OCI-LY1 (cell line): ENCODE results near the gene MYO5C.
"Not testable (repeated sequence)": the region's sequence is repeated elsewhere in the genome, so short reads cannot be mapped to it uniquely, and the experiment has no call there.

Source experiments
- H2AFZ ChIP-seq: fragments of 200-600 bp; sonication (generic), shearing (Covaris generic); 2 replicates; pipeline ENCODE4 v1.6.0; 2014; ENCODE audit warnings: antibody characterized with exemption, mild to moderate bottlenecking, low read length
- H3F3A ChIP-seq: fragments of 200-600 bp; sonication (generic), shearing (Covaris generic); 2 replicates; pipeline ENCODE4 v1.6.0; 2014; ENCODE audit warnings: mild to moderate bottlenecking, antibody characterized with exemption, low read length, moderate library complexity; ENCODE audit not compliant: insufficient read depth
- H3K27ac ChIP-seq: fragments of 200-600 bp; sonication (generic); 2 replicates; pipeline ENCODE4 v1.5.1; 2014; ENCODE audit warnings: low read length, mixed run types, mild to moderate bottlenecking, low read depth; ENCODE audit not compliant: poor library complexity, severe bottlenecking
- H3K27me3 ChIP-seq: fragments of 200-600 bp; sonication (generic); 2 replicates; pipeline ENCODE4 v1.6.0; 2014; ENCODE audit warnings: antibody characterized with exemption, mild to moderate bottlenecking, low read length, moderate library complexity; ENCODE audit not compliant: insufficient read depth
- H3K36me3 ChIP-seq: fragments of 200-600 bp; sonication (generic); 2 replicates; pipeline ENCODE4 v1.6.1; 2014; ENCODE audit warnings: mild to moderate bottlenecking, antibody characterized with exemption, low read length, moderate library complexity, mixed read lengths; ENCODE audit not compliant: insufficient read depth
- H3K4me1 ChIP-seq: fragments of 200-600 bp; sonication (generic); 2 replicates; pipeline ENCODE4 v1.5.1; 2014; ENCODE audit warnings: mild to moderate bottlenecking, low read length, moderate library complexity; ENCODE audit not compliant: insufficient read depth, severe bottlenecking
- H3K4me2 ChIP-seq: fragments of 200-600 bp; sonication (generic), shearing (Covaris generic); 2 replicates; pipeline ENCODE4 v1.6.1; 2014; ENCODE audit warnings: low read length
- H3K4me3 ChIP-seq: fragments of 200-600 bp; sonication (generic); 2 replicates; pipeline ENCODE4 v1.5.1; 2014; ENCODE audit warnings: low read length, low read depth, mild to moderate bottlenecking, mixed read lengths; ENCODE audit not compliant: poor library complexity, severe bottlenecking
- H3K79me2 ChIP-seq: fragments of 200-600 bp; shearing (Covaris generic); 2 replicates; pipeline ENCODE4 v1.6.1; 2016; ENCODE audit warnings: mixed run types, low read length, mixed read lengths; ENCODE audit not compliant: insufficient read depth
- H3K9ac ChIP-seq: fragments of 200-600 bp; sonication (generic), shearing (Covaris generic); 2 replicates; pipeline ENCODE4 v1.6.1; 2014; ENCODE audit warnings: mild to moderate bottlenecking, low read length, mixed read lengths
- H3K9me2 ChIP-seq: fragments of 200-600 bp; sonication (generic), shearing (Covaris generic); 2 replicates; pipeline ENCODE4 v1.6.1; 2014; ENCODE audit warnings: low read depth, mild to moderate bottlenecking, low read length, mixed read lengths
- H3K9me3 ChIP-seq: fragments of 200-600 bp; shearing (Covaris generic); 2 replicates; pipeline ENCODE4 v1.6.1; 2014; ENCODE audit warnings: low read length, mixed read lengths
- H4K20me1 ChIP-seq: fragments of 200-600 bp; sonication (generic), shearing (Covaris generic); 2 replicates; pipeline ENCODE4 v1.6.0; 2016; ENCODE audit warnings: mild to moderate bottlenecking, low read length; ENCODE audit not compliant: insufficient read depth
- EZH2 ChIP-seq: fragments of 200-600 bp; sonication (generic), shearing (Covaris generic); IDR thresholded peaks from 2 replicates; pipeline ENCODE4 v1.8.0; 2017; ENCODE audit warnings: borderline replicate concordance, mixed run types, mild to moderate bottlenecking, antibody characterized with exemption, low read length, moderate library complexity, mixed read lengths
- TF ChIP-seq, protein P1 (sequence below): fragments of 200-600 bp; sonication (generic), shearing (Covaris generic); IDR thresholded peaks from 2 replicates; pipeline ENCODE4 v1.5.1; 2017; ENCODE audit warnings: mild to moderate bottlenecking, antibody characterized with exemption, low read length, moderate library complexity, mixed read lengths

Gene MYO5C

DNA sequence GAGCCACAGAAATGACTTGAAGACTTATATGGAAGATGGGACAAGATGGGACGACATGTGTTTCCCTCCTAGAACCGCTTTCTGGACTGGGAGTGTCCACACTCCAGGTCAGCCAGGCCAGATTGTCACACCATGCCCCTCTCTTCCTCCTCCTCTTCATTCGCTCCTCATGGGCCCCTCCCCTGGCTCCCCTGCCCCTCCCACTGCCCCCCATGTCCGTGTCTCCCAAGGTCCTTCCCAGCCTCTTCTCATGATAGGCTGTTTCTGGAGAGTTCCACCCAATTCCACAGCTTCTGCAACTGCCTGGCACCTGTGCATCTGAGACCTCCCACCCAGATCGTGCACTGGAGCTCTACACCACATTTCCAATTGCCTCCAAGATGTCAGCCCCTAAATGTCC is 6.6 kb downstream of the MYO5C start:
- Histone ChIP-seq H3K36me3 (no peaks in the 10 kb centered on the region), H3K4me3 (no peak overlapping the region), H3K79me2 (no peaks in the 10 kb centered on the region), H3K27me3 (0 out of 2 replicates have a peak, but pooled peaks cover 6% of the 10 kb centered on the region), H2AFZ (no peak overlapping the region), H3F3A (no peaks in the 10 kb centered on the region), H3K27ac (no peak overlapping the region), H3K9me3 (no peaks in the 10 kb centered on the region), H3K4me2 (no peak overlapping the region), H3K9me2 (no peaks in the 10 kb centered on the region), H4K20me1 (no peaks in the 10 kb centered on the region), H3K9ac (no peak overlapping the region), H3K4me1 (no peaks in the 10 kb centered on the region)
- no peak for TF ChIP-seq EZH2
- TF ChIP-seq, protein P1, sequence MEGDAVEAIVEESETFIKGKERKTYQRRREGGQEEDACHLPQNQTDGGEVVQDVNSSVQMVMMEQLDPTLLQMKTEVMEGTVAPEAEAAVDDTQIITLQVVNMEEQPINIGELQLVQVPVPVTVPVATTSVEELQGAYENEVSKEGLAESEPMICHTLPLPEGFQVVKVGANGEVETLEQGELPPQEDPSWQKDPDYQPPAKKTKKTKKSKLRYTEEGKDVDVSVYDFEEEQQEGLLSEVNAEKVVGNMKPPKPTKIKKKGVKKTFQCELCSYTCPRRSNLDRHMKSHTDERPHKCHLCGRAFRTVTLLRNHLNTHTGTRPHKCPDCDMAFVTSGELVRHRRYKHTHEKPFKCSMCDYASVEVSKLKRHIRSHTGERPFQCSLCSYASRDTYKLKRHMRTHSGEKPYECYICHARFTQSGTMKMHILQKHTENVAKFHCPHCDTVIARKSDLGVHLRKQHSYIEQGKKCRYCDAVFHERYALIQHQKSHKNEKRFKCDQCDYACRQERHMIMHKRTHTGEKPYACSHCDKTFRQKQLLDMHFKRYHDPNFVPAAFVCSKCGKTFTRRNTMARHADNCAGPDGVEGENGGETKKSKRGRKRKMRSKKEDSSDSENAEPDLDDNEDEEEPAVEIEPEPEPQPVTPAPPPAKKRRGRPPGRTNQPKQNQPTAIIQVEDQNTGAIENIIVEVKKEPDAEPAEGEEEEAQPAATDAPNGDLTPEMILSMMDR, result no peak

DNA sequence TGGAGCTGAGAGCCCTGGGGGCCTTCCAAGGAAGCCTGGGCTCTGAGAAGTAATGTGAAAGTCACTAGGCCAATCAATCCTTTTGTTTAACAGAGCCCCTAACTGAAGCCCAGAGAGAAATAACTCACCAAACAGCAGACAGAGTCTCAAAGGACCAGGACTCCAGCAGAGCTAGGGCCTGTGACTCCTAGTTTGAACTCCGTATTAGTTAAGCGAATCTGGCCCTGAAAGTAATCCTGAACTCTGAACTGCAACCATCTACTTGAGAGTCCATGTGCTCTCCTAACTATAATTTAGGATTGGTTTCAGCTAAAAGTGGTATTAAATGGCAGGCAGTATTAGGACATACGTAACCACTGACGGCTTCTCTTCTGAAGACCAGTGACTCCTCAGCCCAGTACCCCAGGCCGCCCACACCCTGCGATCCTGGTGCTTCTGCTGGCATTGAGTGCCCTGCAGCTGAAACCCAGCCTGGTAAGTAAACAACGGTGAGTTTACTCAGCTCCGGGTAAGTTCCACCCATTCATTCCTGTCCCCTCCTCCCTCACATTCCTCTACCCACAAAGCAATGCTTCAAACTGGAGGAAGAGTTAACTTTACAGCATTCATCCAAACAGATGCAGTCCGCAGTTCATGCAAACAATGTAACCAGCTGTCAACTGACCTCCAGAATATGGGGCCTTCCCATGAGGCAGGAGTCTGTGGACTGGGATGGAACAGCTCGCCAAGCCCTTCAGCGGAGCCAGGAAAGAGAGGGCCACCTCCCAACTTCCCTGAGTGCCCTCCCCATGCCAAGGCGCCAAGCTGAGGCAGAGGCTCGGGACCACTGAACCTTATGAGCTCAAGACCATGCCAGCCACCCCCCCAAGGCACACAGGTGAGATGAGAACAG is 7.3 kb downstream of the MYO5C start:
- no peaks in the 10 kb centered on the region for H3K79me2 ChIP-seq
- no peak overlapping the region for H2AFZ ChIP-seq
- H3K36me3 ChIP-seq, result no peaks in the 10 kb centered on the region
- no peaks in the 10 kb centered on the region for H3F3A ChIP-seq
- no peak overlapping the region for H3K4me2 ChIP-seq
- no peaks in the 10 kb centered on the region for H4K20me1 ChIP-seq
- no peaks in the 10 kb centered on the region for H3K4me1 ChIP-seq
- no peak overlapping the region for H3K27ac ChIP-seq
- no peaks in the 10 kb centered on the region for H3K9me2 ChIP-seq
- H3K4me3 ChIP-seq, result no peak overlapping the region
- no peaks in the 10 kb centered on the region for H3K9me3 ChIP-seq
- TF ChIP-seq EZH2, result no peak
- H3K9ac ChIP-seq, result no peak overlapping the region
- no peaks in the 10 kb centered on the region for H3K27me3 ChIP-seq

DNA sequence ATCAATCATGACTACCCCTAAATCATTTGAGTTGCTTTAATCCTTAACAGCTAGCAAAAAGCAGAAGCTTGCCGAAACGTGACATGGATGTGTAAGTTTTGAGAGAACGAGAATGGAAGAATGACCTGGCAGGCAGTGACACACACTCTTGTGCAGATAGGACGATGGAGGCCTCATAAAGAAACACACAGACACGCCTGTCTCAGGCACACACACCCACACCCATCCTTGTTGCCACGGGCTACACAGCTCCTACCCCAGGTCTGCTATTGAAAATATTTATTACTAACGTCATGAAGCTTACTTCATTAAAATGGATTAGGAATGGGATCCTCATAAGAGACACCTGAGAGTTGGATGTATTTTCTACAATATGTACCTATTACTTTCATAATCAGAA is 8.5 kb downstream of the MYO5C start:
- Histone ChIP-seq H3K36me3 (no peaks in the 10 kb centered on the region), H3K4me2 (no peak overlapping the region)

DNA sequence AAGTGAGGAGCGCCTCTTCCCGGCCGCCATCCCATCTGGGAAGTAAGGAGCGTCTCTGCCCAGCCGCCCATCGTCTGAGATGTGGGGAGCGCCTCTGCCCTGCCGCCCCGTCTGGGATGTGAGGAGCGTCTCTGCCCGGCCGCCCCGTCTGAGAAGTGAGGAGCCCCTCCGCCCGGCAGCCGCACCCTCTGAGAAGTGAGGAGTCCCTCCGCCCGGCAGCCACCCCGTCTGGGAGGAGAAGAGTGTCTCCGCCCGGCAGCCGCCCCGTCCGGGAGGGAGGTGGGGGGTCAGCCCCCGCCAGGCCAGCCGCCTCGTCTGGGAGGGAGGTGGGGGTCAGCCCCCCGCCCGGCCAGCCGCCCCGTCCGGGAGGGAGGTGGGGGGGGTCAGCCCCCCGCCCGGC is 9.7 kb downstream of the MYO5C start:
- not testable (repeated sequence) for H3K79me2 ChIP-seq, H3K27ac ChIP-seq

More for the DNA sequence above, 8.5 kb downstream of the MYO5C start:
- no peaks in the 10 kb centered on the region for H3K27me3 ChIP-seq
- no peaks in the 10 kb centered on the region for H3K4me1 ChIP-seq
- no peak for TF ChIP-seq EZH2
- TF ChIP-seq, protein P1, result no peak
- no peaks in the 10 kb centered on the region for H3K9me3 ChIP-seq
- H3K9ac ChIP-seq, result no peak overlapping the region
- no peaks in the 10 kb centered on the region for H3K9me2 ChIP-seq
- no peaks in the 10 kb centered on the region for H3K79me2 ChIP-seq
- no peaks in the 10 kb centered on the region for H3F3A ChIP-seq
- H2AFZ ChIP-seq, result no peak overlapping the region
- H4K20me1 ChIP-seq, result no peaks in the 10 kb centered on the region
- no peak overlapping the region for H3K27ac ChIP-seq
- no peak overlapping the region for H3K4me3 ChIP-seq

More for the DNA sequence above, 9.7 kb downstream of the MYO5C start:
- H2AFZ ChIP-seq, H4K20me1 ChIP-seq, H3K9me3 ChIP-seq, H3K9me2 ChIP-seq, H3K36me3 ChIP-seq, H3F3A ChIP-seq, H3K4me3 ChIP-seq, H3K4me1 ChIP-seq, H3K27me3 ChIP-seq, H3K4me2 ChIP-seq, H3K9ac ChIP-seq: not testable (repeated sequence)
